ENCODE results near the gene CTNNA3. TPM values are rescaled to one million over a fixed set of nuclear protein-coding genes. Genes with fewer than 3 reads are reported as not detected.

CTNNA3 gene
- total and polyA plus RNA-seq, 2 donors (not counting 3 experiments of a cell fraction or from before 2014, with no cell fraction given): not detected

GRCh38 chr10:66204838-66205237 is 1491.2 kb downstream of the CTNNA3 start:
- H3K9me1 ChIP-seq (replicated peaks; ENCODE audit: control insufficient read depth, extremely low read depth, insufficient read depth, low read length): no peaks in the 10 kb centered on the region

More at GRCh38 chr10:66204838-66205237, 1491.2 kb downstream of the CTNNA3 start:
- FAIRE-seq: no peak
- POLR2A ChIA-PET: no interaction called here
- CTCF ChIA-PET: interaction anchor here (0.5 kb wide), 1 partner anchor 177 kb away, joined by 3 read pairs; no protein-coding TSS in a partner anchor
- Histone ChIP-seq H3K9me3 (replicated peaks; ENCODE audit: control insufficient read depth, insufficient read depth, low read length) (no peaks in the 10 kb centered on the region), H2AFZ (ENCODE audit: low read depth, low read length) (no peak overlapping the region), H4K20me1 (replicated peaks; ENCODE audit: control insufficient read depth, extremely low read depth, insufficient read depth, low read length) (no peaks in the 10 kb centered on the region), H3K9ac (replicated peaks; ENCODE audit: extremely low read depth, insufficient read depth, low read length) (no peak overlapping the region), H3K79me2 (ENCODE audit: control insufficient read depth, insufficient read depth, low read length) (no peaks in the 10 kb centered on the region), H3K27me3 (ENCODE audit: control insufficient read depth in 2 of 2, insufficient read depth in 2 of 2, low read length in 2 of 2) (no peaks in the 10 kb centered on the region), H3K4me1 (ENCODE audit: control insufficient read depth, extremely low read depth, insufficient read depth, low read length) (no peaks in the 10 kb centered on the region), H3K4me2 (ENCODE audit: insufficient read depth, low read length) (no peak overlapping the region), H3K27ac (ENCODE audit: insufficient read depth, low read depth, low read length) (no peak overlapping the region), H3K4me3 (replicated peaks in 1 of 3; ENCODE audit: insufficient read depth in 1 of 3, low read depth in 1 of 3, low read length in 3 of 3) (no peak overlapping the region), H3K36me3 (ENCODE audit: control insufficient read depth in 2 of 2, extremely low read depth in 1 of 2, insufficient read depth in 2 of 2, low read length in 2 of 2) (no peaks in the 10 kb centered on the region)
- intact Hi-C loops (cut with micrococcal nuclease): no loop called here
- DNase-seq (ENCODE audit: low read depth, low spot score): no peak
- dilution Hi-C loops (cut with MboI; ENCODE audit: extremely low pct_ligation_motif_present, low sequenced_read_pairs): no loop called here
- TF ChIP-seq MYC (IDR thresholded peaks at IDR 0.05; ENCODE audit: low read depth, low read length) (no peak), POLR2A (IDR thresholded peaks at IDR 0.05; ENCODE audit: low read depth, low read length) (no peak), EZH2 (IDR thresholded peaks at IDR 0.05; ENCODE audit: borderline replicate concordance, low read depth, low read length, severe bottlenecking) (no peak), JUN (IDR thresholded peaks at IDR 0.05; ENCODE audit: borderline replicate concordance, insufficient read depth, insufficient read length, low read depth) (no peak), GATA2 (IDR thresholded peaks at IDR 0.05; ENCODE audit: insufficient read depth, insufficient read length, low read depth, low read length) (no peak), FOS (IDR thresholded peaks at IDR 0.05; ENCODE audit: borderline replicate concordance, insufficient read depth, low read length) (no peak), POLR2AphosphoS5 (IDR thresholded peaks at IDR 0.05; ENCODE audit: insufficient read depth, low read depth, low read length) (no peak), CTCF (IDR thresholded peaks at IDR 0.05; ENCODE audit: extremely low read depth in 1 of 2, insufficient read depth in 1 of 2, low read depth in 1 of 2, low read length in 2 of 2) (no peak)
- TF ChIP-seq, protein P1, sequence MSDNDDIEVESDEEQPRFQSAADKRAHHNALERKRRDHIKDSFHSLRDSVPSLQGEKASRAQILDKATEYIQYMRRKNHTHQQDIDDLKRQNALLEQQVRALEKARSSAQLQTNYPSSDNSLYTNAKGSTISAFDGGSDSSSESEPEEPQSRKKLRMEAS (IDR thresholded peaks at IDR 0.05; ENCODE audit: insufficient read depth, insufficient read length): no peak
- no TSS peak for BruUV-seq (replicated peaks)
